GM21381 (cell line): ENCODE data around the gene CTBS.

Experiments
- ATAC-seq: cut with Tn5 transposase; IDR thresholded peaks from one replicate; pipeline ENCODE4 v1.9.1; 2021; ENCODE audit warnings: mild to moderate bottlenecking, moderate library complexity; ENCODE audit not compliant: unreplicated experiment

CTBS gene

DNA sequence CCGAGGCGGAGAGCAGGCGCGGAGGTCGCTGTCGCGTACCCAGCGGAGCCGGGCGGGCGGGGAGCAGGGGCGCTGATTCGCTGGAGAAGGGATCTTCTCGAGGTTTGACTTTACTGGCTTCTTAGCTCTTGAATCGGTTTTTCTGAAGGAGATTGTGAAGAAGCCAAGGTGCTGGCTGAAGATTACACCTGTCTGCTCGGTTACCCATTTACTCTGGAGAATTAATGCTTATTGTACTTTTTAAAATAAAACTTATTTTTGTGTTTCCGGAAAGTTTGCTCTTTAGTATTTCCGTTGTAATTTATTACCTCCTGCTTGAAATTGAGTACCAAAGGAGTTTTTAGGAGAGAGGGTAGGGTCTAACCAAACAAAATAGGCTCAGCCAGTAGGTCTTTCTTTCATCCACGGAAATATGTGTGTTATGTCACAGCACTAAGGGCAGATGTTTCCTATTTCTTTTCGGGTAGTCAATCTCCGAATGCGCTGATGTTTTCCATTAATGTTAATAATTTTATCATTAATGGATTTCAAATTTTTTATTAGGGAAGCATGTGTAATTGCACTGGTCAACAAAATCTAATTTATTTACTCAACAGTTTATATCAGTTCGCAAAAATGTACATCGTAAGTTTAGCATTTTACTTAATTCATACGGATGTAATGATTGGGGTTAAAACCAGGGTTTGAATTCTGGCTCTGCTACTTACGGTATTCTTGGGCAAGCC lies 67.3 kb downstream of the CTBS start:
- ATAC-seq: no peak

DNA sequence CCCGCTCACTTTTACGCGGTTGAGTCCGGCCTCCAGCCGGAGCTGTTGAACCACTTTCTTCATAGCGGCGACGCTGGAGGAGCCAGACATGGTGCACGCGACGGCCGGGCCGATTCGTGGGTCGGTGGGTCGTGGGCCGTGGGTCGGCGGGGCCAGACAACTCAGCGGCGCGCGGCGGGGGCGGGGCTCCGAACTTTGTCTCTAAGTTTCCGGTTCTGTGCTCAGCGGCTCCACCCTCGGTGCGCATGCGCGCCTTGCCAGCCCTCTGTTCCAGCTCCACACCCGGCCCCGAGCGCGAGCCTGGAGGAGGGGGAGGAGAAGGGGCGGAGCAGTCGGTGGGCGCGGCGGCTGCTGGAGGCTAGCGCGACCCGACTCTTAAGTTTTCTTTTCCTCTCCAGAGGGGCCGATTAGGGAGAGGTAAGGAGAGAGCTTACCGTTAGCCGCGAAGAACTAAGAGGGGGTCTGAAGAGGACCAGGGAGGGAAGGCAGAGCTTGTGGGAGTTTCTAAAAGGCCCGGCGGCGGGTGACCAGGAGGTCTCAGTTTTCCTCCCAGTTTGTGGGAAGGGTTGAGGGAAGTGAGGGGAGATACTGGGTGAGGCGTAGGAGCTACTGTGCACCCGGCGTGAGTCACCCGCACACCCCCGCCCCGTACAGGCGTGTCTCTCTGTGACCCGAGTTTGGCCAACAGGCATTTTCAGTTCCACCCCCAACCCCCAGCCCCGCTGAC lies 68.1 kb downstream of the CTBS start, which contains the start of the genes GNG5 and SPATA1:
GNG5 (minus strand) TSS at position 580 of the 727 bp plus-strand sequence; CDS start at position 90, 490 bp downstream.
SPATA1 (plus strand) TSS at position 385 of the 727 bp plus-strand sequence. CDS start 9,974 bp downstream, outside the sequence.
- ATAC-seq: peak; percentile 80

DNA sequence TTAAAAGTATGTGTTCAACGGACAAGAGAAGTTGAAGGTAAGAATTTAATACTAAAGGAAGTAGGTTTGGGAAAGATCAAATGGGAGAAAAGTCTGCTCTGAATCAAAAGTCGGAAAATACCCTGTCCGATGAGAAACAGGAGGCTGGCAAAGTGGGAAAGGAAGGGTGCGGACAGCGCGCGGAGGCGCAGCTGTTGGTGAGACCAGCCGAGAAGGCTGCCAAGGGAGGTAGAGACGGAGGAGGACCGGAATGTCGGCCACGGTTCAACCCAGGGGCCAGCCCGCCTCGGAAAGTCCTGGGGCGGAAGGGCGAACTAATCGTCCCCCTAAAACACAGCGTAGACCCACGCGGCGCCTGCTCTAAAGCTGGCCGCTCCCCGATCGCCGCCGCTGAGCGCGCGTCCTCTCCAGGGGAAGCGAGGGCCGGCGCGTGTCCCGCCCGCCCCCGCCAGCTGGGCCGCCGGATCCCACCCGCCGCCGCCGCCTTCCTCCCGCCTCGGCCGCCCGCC lies 68.7 kb downstream of the CTBS start:
- peak; percentile 31 for ATAC-seq

DNA sequence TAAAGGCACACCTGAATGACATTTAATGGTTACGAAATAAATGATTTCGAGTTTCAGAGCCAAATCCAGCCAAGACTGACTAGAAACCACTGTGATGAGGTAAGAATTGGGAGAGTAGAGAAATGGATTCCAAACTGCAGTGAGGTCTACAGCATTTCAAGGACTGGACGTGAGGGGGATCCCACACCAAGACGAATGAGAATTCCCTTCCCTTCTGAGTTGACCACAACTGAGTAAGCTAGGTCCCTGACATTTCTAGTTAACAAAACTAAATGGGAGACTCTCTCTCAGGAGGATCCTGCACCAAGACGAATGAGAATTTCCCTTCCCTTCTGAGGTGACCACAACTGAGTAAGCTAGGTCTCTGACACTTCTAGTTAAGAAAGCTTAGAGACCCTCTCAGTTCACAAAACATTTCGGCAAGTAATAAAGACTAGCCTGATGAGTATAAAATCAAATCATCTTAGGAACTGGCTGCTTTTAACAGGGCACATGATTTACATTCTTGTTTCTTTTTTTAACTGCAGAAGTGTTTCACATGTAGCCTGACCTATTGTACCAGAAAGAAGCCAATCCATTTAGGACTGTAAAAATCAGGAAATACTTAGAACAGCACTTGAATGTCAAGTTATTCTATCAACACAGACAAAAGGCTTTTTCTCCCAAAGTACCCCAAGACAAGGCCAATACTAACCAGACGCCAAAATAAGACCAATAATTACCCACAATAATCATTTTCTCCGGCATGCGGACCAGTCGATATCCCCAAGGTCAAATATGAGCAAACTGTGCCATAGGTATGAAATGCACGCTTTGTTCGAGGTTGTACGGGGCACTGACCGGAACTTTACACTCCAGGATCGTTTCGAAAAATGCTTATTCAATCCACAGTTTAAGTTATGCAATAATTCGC lies 69.4 kb downstream of the CTBS start:
- ATAC-seq: no peak

DNA sequence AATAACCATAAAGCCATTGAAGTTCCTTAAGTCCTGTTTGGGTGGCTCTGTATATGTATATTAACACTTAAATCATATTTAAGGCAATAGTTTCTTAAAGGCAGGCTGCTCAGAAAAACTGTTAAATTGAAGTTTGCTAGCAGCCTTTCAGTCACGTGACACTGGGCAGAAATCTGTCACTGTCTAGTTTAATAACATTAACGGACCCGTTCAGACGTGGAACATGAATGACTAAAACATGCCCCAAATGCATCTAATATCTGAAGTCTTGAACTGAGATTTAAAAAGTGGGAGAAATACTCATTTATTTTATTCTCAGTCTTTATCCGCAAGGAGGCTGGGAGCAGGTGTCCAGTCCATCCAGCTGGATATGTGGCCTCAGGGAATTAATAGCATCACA lies 71.3 kb downstream of the CTBS start:
- ATAC-seq: no peak
